ENCODE data around the gene ZNF358.

DNA sequence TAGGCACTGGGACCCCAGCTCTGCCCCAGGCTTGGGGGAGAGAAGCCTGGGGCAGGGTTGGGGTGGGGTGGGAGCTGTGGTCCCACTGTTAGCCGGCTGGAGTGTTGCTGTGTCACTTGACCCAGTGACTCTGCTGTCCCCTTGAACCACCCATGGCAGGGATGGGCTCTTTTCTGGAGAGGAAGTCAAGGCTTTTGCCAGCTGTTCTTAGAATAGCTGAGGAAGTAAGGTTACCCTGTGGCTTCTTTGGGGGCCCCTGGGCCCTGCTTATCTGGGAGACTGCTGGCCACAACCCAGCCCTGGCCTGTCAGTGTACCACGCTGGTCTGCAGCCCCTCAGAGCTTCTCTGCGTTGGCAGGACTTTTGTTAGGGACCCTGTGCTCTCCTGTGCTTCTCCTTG, 28.7 kb downstream of the ZNF358 start:
- TF ChIP-seq POLR2A (IDR thresholded peaks at IDR 0.05; ENCODE audit: low read depth, low read length) (no peak), POLR2AphosphoS5 (IDR thresholded peaks at IDR 0.05; ENCODE audit: low read depth, low read length) (no peak)
